Natural killer cell (primary cell): ENCODE data around the gene CDC45. TPM values are rescaled to one million over a fixed set of nuclear protein-coding genes. Genes with fewer than 3 reads are reported as not detected.

Source experiments
- ATAC-seq, 3 donors: fragments of 150-1000 bp in 2 of 3; fragments of 200-7000 bp in 1 of 3; cut with Tn5 transposase; 1 replicate in 1 of 3; 2 replicates in 2 of 3; pipeline ENCODE4 v1.10.0; 2021; ENCODE audit warnings: mild to moderate bottlenecking in 2 of 3, moderate library complexity in 2 of 3
- DNase-seq, 2 donors: peaks; one replicate each; pipeline versions ENCODE4 v3.0.0 to v3.0.0-alpha.2; 2013 to 2021; ENCODE audit warnings: mixed read lengths in 1 of 2
- H3K27ac ChIP-seq: one replicate; pipeline ENCODE4 v1.5.1; 2013; ENCODE audit warnings: mild to moderate bottlenecking, low read length
- H3K27me3 ChIP-seq: one replicate; pipeline ENCODE4 v1.6.1; 2013; ENCODE audit warnings: low read length; ENCODE audit not compliant: control insufficient read depth, insufficient read depth
- H3K36me3 ChIP-seq: one replicate; pipeline ENCODE4 v1.6.1; 2013; ENCODE audit warnings: low read length; ENCODE audit not compliant: control insufficient read depth, insufficient read depth
- H3K4me1 ChIP-seq: one replicate; pipeline ENCODE4 v1.6.1; 2013; ENCODE audit warnings: low read length; ENCODE audit not compliant: control insufficient read depth, insufficient read depth
- H3K4me3 ChIP-seq: one replicate; pipeline ENCODE4 v1.5.1; 2013; ENCODE audit warnings: low read length
- H3K9me3 ChIP-seq: one replicate; pipeline ENCODE4 v1.6.1; 2013; ENCODE audit warnings: low read length; ENCODE audit not compliant: control insufficient read depth, insufficient read depth
- H3K27ac Mint-ChIP-seq, 2 donors: one replicate each; pipeline ENCODE4 v1.8.0; 2022; ENCODE audit warnings: mild to moderate bottlenecking in 2 of 2, mixed read lengths in 2 of 2, moderate library complexity in 1 of 2
- H3K27me3 Mint-ChIP-seq, 2 donors: one replicate each; pipeline ENCODE4 v1.8.0; 2022; ENCODE audit warnings: low read depth in 2 of 2, mixed read lengths in 2 of 2
- H3K36me3 Mint-ChIP-seq: one replicate; pipeline ENCODE4 v1.8.0; 2022; ENCODE audit warnings: mixed read lengths
- H3K4me1 Mint-ChIP-seq, 2 donors: one replicate each; pipeline ENCODE4 v1.8.0; 2022; ENCODE audit warnings: mixed read lengths in 2 of 2
- H3K4me3 Mint-ChIP-seq: one replicate; pipeline ENCODE4 v1.8.0; 2022; ENCODE audit warnings: mild to moderate bottlenecking, moderate library complexity, mixed read lengths
- H3K9me3 Mint-ChIP-seq, 2 donors: one replicate each; pipeline ENCODE4 v1.8.0; 2022; ENCODE audit warnings: mixed read lengths in 2 of 2
- CTCF ChIP-seq: fragments of 200-600 bp; IDR thresholded peaks from one replicate; pipeline ENCODE4 v1.8.0; 2022; ENCODE audit warnings: antibody characterized with exemption
- WGBS: methylation state at CpG from one replicate; pipeline ENCODE4 v1.1.7; 2013; ENCODE audit warnings: missing lambda C conversion rate; ENCODE audit not compliant: insufficient coverage; 5-methylcytosine and 5-hydroxymethylcytosine counted together
- intact Hi-C: fragments of 100-400 bp; cut with micrococcal nuclease; formaldehyde crosslinking; loops from one replicate; pipeline ENCODE4 v1.14.2; 2022
- total RNA-seq, 4 donors: library from RNA; stranded (reverse); fragments of 120-200 nt in 1 of 4; gene quantifications; one replicate each; pipeline versions ENCODE4 v1.2.3 to v1.2.4, GENCODE V29; 2013 to 2022

The CDC45 gene
- total RNA-seq, 3 donors from 2014 or later (not counting 1 experiment from before 2014, with no cell fraction given), result 1.6 to 4.8 (median 3.3) TPM

- ATAC-seq (peak; percentile 44 to 72 (median 56)), DNase-seq (peak; percentile 87 to 90)
- Mint-ChIP-seq H3K4me1 (peaks cover 34 to 43% of the 10 kb centered on the region in 2 donors), H3K27ac (peak within 1 kb of the TSS; percentile 93 to 100), H3K27me3 (no peaks in the 10 kb centered on the region), H3K9me3 (no peaks in the 10 kb centered on the region), H3K4me3 (peak within 1 kb of the TSS; percentile 97), H3K36me3 (peaks cover 6% of the 10 kb centered on the region)
- H3K4me1 ChIP-seq, result peaks cover 43% of the 10 kb centered on the region
- peak within 1 kb of the TSS; percentile 95 for H3K4me3 ChIP-seq
- H3K9me3 ChIP-seq, result no peaks in the 10 kb centered on the region
- intact Hi-C loops, result loop anchor here (1.0 to 10.0 kb wide), 4 partner anchors 12 to 307 kb away; partner anchors contain the start of genes C22orf39, CDC45, DGCR2 and UFD1
- H3K27me3 ChIP-seq, result no peaks in the 10 kb centered on the region
- H3K36me3 ChIP-seq, result peaks cover 15% of the 10 kb centered on the region
- peak within 1 kb of the TSS; percentile 97 for H3K27ac ChIP-seq
- WGBS, result under 1% methylated on average over 66 of the region's 66 CpGs
- no peak for TF ChIP-seq CTCF
Observed at GRCh38 chr22:19431649-19432132, 48.0 kb upstream of the CDC45 start, which contains the start of gene HIRA. TSS of gene HIRA (minus strand) at chr22:19431733. CDS start at chr22:19431476, 257 bp downstream.

- Histone ChIP-seq H3K27ac (peak within 1 kb of the TSS; percentile 97), H3K27me3 (no peaks in the 10 kb centered on the region), H3K4me1 (peaks cover 40% of the 10 kb centered on the region), H3K4me3 (peak within 1 kb of the TSS; percentile 95), H3K36me3 (peaks cover 16% of the 10 kb centered on the region), H3K9me3 (no peaks in the 10 kb centered on the region)
- H3K36me3 Mint-ChIP-seq, result peaks cover 6% of the 10 kb centered on the region
- intact Hi-C loops, result loop anchor here (1.0 to 10.0 kb wide), 4 partner anchors 13 to 307 kb away; partner anchors contain the start of genes C22orf39, CDC45, DGCR2 and UFD1
- no peaks in the 10 kb centered on the region for H3K9me3 Mint-ChIP-seq
- H3K27me3 Mint-ChIP-seq, result no peaks in the 10 kb centered on the region
- DNase-seq (peak; percentile 82 to 91), ATAC-seq (peak; percentile 80 to 94 (median 82))
- peak within 1 kb of the TSS; percentile 97 for H3K4me3 Mint-ChIP-seq
- under 1% methylated on average over 74 of the region's 74 CpGs for WGBS
- no peak for TF ChIP-seq CTCF
- H3K4me1 Mint-ChIP-seq, result peaks cover 28 to 37% of the 10 kb centered on the region in 2 donors
- peak within 1 kb of the TSS; percentile 93 to 100 for H3K27ac Mint-ChIP-seq
Observed at GRCh38 chr22:19432133-19432851, 47.4 kb upstream of the CDC45 start, which contains the start of gene MRPL40. TSS of gene MRPL40 (plus strand) at chr22:19432545. CDS start at chr22:19432555, 10 bp downstream.

GRCh38 chr22:19434401-19434800 lies 45.3 kb upstream of the CDC45 start:
- Histone ChIP-seq H3K27me3 (no peaks in the 10 kb centered on the region), H3K4me1 (peaks cover 26% of the 10 kb centered on the region), H3K9me3 (no peaks in the 10 kb centered on the region), H3K27ac (no peak overlapping the region), H3K4me3 (no peak overlapping the region), H3K36me3 (peaks cover 16% of the 10 kb centered on the region)
- H3K4me3 Mint-ChIP-seq, result peak overlapping the region; percentile 58
- H3K4me1 Mint-ChIP-seq, result peaks cover 21 to 22% of the 10 kb centered on the region in 2 donors
- intact Hi-C loops, result loop anchor here (10.0 kb wide), 1 partner anchor 310 kb away; the partner anchor contains the start of gene DGCR2
- DNase-seq (no peak), ATAC-seq (no peak)
- WGBS, result 91% methylated on average over 6 of the region's 7 CpGs
- H3K36me3 Mint-ChIP-seq, result peaks cover 12% of the 10 kb centered on the region
- no peaks in the 10 kb centered on the region for H3K27me3 Mint-ChIP-seq
- no peak for TF ChIP-seq CTCF
- H3K27ac Mint-ChIP-seq, result peak overlapping the region; percentile 29 to 100
- H3K9me3 Mint-ChIP-seq, result no peaks in the 10 kb centered on the region
